ENCODE data around the gene HSP90AA1.

- TF ChIP-seq CTCF (conservative IDR thresholded peaks at IDR 0.05; ENCODE audit: low read depth, low read length) (no peak), EZH2 (IDR thresholded peaks at IDR 0.05; ENCODE audit: low read length, unreplicated experiment) (no peak), EZH2phosphoT487 (IDR thresholded peaks at IDR 0.05; ENCODE audit: borderline replicate concordance, low read length) (no peak)
These were observed 7.2 kb downstream of the HSP90AA1 start for GRCh38 chr14:102079700-102079979.
